HG03025 (cell line): Measurements from ENCODE around the gene HBE1.
A peak's percentile ranks its signal among the peaks of the same experiment; 100 is the strongest.
"Not testable (repeated sequence)": the region's sequence is repeated elsewhere in the genome, so short reads cannot be mapped to it uniquely, and the experiment has no call there.

Experiments used
- ATAC-seq: cut with Tn5 transposase; IDR thresholded peaks from one replicate; pipeline ENCODE4 v1.9.1; 2021; ENCODE audit warnings: mild to moderate bottlenecking, moderate library complexity; ENCODE audit not compliant: unreplicated experiment, low FRiP score

HBE1 gene

GRCh38 chr11:5269715-5270147, at the start of gene HBE1:
Gene HBE1 (minus strand): TSS chr11:5269945. CDS start chr11:5269890, 55 bp downstream.
- ATAC-seq: no peak

GRCh38 chr11:5317292-5317691, 47.5 kb upstream of the HBE1 start:
- no peak for ATAC-seq

- ATAC-seq: not testable (repeated sequence)
Measured at GRCh38 chr11:5313326-5314023, 43.7 kb upstream of the HBE1 start.

GRCh38 chr11:5310423-5310822, 40.7 kb upstream of the HBE1 start:
- no peak for ATAC-seq

- no peak for ATAC-seq
Measured at GRCh38 chr11:5307256-5308019, 37.7 kb upstream of the HBE1 start.

GRCh38 chr11:5304046-5304445, 34.3 kb upstream of the HBE1 start:
- ATAC-seq: no peak

- no peak for ATAC-seq
Measured at GRCh38 chr11:5303626-5304025, 33.9 kb upstream of the HBE1 start.

GRCh38 chr11:5301846-5302245, 32.1 kb upstream of the HBE1 start, which contains the start of gene OR51B4:
Gene OR51B4 (minus strand): TSS chr11:5301946. CDS start chr11:5301946, 0 bp downstream.
- no peak for ATAC-seq

GRCh38 chr11:5300251-5300650, 30.5 kb upstream of the HBE1 start:
- ATAC-seq: no peak

GRCh38 chr11:5298451-5298850, 28.7 kb upstream of the HBE1 start:
- no peak for ATAC-seq

GRCh38 chr11:5297721-5298323, 28.1 kb upstream of the HBE1 start:
- ATAC-seq: no peak

GRCh38 chr11:5294342-5294995, 24.7 kb upstream of the HBE1 start:
- not testable (repeated sequence) for ATAC-seq

GRCh38 chr11:5293028-5293427, 23.3 kb upstream of the HBE1 start:
- ATAC-seq: no peak

GRCh38 chr11:5291207-5291838, 21.6 kb upstream of the HBE1 start:
- ATAC-seq: peak; percentile 82

GRCh38 chr11:5290106-5290505, 20.4 kb upstream of the HBE1 start:
- ATAC-seq: no peak

- ATAC-seq: no peak
Measured at GRCh38 chr11:5289696-5290095, 20.0 kb upstream of the HBE1 start.

- ATAC-seq: no peak
Measured at GRCh38 chr11:5288906-5289550, 19.3 kb upstream of the HBE1 start.

- ATAC-seq: no peak
Measured at GRCh38 chr11:5288108-5288905, 18.6 kb upstream of the HBE1 start.

- no peak for ATAC-seq
Measured at GRCh38 chr11:5286901-5287300, 17.2 kb upstream of the HBE1 start.
